ENCODE data around the gene LZIC.

GRCh38 chr1:9881838-9882249 is 61.3 kb downstream of the LZIC start:
- TF ChIP-seq TCF12 (IDR thresholded peaks at IDR 0.05): peak; percentile 36; the same call in 1 of the 2 replicates
- TF ChIP-seq CTCF (IDR thresholded peaks at IDR 0.05): no peak
- TF ChIP-seq GABPA (IDR thresholded peaks at IDR 0.05; ENCODE audit: low read depth): no peak
- peak in 1 of 2 experiments; percentile 7; a peak in 1 of 4 replicates for TF ChIP-seq EP300 (IDR thresholded peaks at IDR 0.05; ENCODE audit: borderline replicate concordance in 1 of 2, low read depth in 1 of 2, low read length in 1 of 2)
- no peak for TF ChIP-seq TAF1 (IDR thresholded peaks at IDR 0.05; ENCODE audit: borderline replicate concordance, low read depth, low read length)
- TF ChIP-seq YY1 (IDR thresholded peaks at IDR 0.05; ENCODE audit: low read depth): no peak
- TF ChIP-seq MAX (IDR thresholded peaks at IDR 0.05; ENCODE audit: low read depth): no peak
- no peak for TF ChIP-seq FOXJ3 (CRISPR knock-in tag; IDR thresholded peaks at IDR 0.05)

All from SK-N-SH (cell line).